ENCODE results near the gene ABLIM1. TPM values are rescaled to one million over a fixed set of nuclear protein-coding genes. Genes with fewer than 3 reads are reported as not detected.

ABLIM1 gene
- total RNA-seq, 1 donor from 2014 or later = 35.8 TPM

GRCh38 chr10:114615600-114616007, 42.5 kb downstream of the ABLIM1 start:
- Mint-ChIP-seq H3K4me1 (peaks cover 6% of the 10 kb centered on the region), H3K9me3 (no peaks in the 10 kb centered on the region), H3K4me3 (no peak overlapping the region), H3K36me3 (ENCODE audit: low read depth) (no peaks in the 10 kb centered on the region), H3K27me3 (ENCODE audit: low read depth) (no peaks in the 10 kb centered on the region), H3K27ac (ENCODE audit: unreplicated experiment) (peak overlapping the region; percentile 3)
- TF ChIP-seq CTCF (conservative IDR thresholded peaks at IDR 0.05) = no peak
- DNase-seq (ENCODE audit: low read depth, low spot score) = no peak

GRCh38 chr10:114613237-114613979, 44.7 kb downstream of the ABLIM1 start:
- H3K27ac Mint-ChIP-seq (ENCODE audit: unreplicated experiment) = no peak overlapping the region
- H3K4me1 Mint-ChIP-seq = peaks cover 6% of the 10 kb centered on the region
- H3K9me3 Mint-ChIP-seq = no peaks in the 10 kb centered on the region
- no peak for TF ChIP-seq CTCF (conservative IDR thresholded peaks at IDR 0.05)
- DNase-seq (ENCODE audit: low read depth, low spot score) = no peak
- H3K4me3 Mint-ChIP-seq = no peak overlapping the region
- no peaks in the 10 kb centered on the region for H3K36me3 Mint-ChIP-seq (ENCODE audit: low read depth)
- H3K27me3 Mint-ChIP-seq (ENCODE audit: low read depth) = no peaks in the 10 kb centered on the region

- no peak for DNase-seq (ENCODE audit: low read depth, low spot score)
- Mint-ChIP-seq H3K27ac (ENCODE audit: unreplicated experiment) (no peak overlapping the region), H3K4me3 (no peak overlapping the region), H3K36me3 (ENCODE audit: low read depth) (no peaks in the 10 kb centered on the region), H3K27me3 (ENCODE audit: low read depth) (no peaks in the 10 kb centered on the region), H3K9me3 (peaks cover 2% of the 10 kb centered on the region), H3K4me1 (peaks cover 6% of the 10 kb centered on the region)
- no peak for TF ChIP-seq CTCF (conservative IDR thresholded peaks at IDR 0.05)
Measured at GRCh38 chr10:114611617-114612016, 46.5 kb downstream of the ABLIM1 start.

- Mint-ChIP-seq H3K4me3 (no peak overlapping the region), H3K36me3 (ENCODE audit: low read depth) (no peaks in the 10 kb centered on the region), H3K9me3 (peaks cover 2% of the 10 kb centered on the region), H3K27me3 (ENCODE audit: low read depth) (no peaks in the 10 kb centered on the region), H3K4me1 (peaks cover 6% of the 10 kb centered on the region), H3K27ac (ENCODE audit: unreplicated experiment) (no peak overlapping the region)
- TF ChIP-seq CTCF (conservative IDR thresholded peaks at IDR 0.05) = no peak
- DNase-seq (ENCODE audit: low read depth, low spot score) = no peak
Measured at GRCh38 chr10:114609518-114610426, 48.3 kb downstream of the ABLIM1 start.

- no peak for DNase-seq (ENCODE audit: low read depth, low spot score)
- no peak for TF ChIP-seq CTCF (conservative IDR thresholded peaks at IDR 0.05)
- Mint-ChIP-seq H3K4me1 (peaks cover 6% of the 10 kb centered on the region), H3K27me3 (ENCODE audit: low read depth) (no peaks in the 10 kb centered on the region), H3K4me3 (no peak overlapping the region), H3K27ac (ENCODE audit: unreplicated experiment) (no peak overlapping the region), H3K9me3 (peaks cover 2% of the 10 kb centered on the region), H3K36me3 (ENCODE audit: low read depth) (no peaks in the 10 kb centered on the region)
Measured at GRCh38 chr10:114607358-114607998, 50.6 kb downstream of the ABLIM1 start.
